ENCODE measurements around the gene NSL1. TPM values are rescaled to one million over a fixed set of nuclear protein-coding genes. Genes with fewer than 3 reads are reported as not detected.

Gene NSL1
- total RNA-seq, 2 donors from 2014 or later, result 17.1 to 33.9 TPM

DNA sequence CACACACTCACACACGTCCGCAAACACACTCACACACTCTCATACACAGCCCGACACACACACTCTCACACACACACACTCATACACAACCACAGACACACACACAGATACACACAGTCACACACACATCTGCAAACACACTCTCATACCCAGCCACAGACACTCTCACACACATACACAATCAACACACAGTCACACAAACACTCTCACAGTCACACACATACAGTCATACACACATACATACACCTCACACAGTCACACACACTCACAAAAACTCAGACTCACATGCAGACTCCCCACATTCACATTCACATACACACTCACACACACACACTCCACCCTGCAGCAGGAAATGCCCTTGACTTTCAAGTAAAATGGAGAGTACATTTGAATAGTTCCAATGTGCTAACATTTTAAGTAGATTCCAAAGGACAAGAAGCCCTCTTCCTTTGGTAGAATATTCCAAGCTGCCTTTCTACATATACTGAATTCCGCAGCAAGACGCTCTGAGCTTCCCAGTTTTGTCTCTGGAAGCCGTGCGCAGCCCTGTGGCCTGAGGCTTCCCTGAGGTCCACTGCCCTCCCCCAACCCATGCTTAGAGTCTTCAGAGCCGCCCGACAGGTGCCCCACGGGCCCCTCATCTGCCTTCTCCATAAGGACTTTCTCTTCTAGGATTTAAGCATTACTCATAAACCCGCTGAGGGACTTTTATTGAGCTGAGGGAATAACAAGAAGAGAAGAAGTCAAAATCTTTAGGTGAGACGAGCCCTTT lies 101.6 kb downstream of the NSL1 start:
- TF ChIP-seq, protein P1, sequence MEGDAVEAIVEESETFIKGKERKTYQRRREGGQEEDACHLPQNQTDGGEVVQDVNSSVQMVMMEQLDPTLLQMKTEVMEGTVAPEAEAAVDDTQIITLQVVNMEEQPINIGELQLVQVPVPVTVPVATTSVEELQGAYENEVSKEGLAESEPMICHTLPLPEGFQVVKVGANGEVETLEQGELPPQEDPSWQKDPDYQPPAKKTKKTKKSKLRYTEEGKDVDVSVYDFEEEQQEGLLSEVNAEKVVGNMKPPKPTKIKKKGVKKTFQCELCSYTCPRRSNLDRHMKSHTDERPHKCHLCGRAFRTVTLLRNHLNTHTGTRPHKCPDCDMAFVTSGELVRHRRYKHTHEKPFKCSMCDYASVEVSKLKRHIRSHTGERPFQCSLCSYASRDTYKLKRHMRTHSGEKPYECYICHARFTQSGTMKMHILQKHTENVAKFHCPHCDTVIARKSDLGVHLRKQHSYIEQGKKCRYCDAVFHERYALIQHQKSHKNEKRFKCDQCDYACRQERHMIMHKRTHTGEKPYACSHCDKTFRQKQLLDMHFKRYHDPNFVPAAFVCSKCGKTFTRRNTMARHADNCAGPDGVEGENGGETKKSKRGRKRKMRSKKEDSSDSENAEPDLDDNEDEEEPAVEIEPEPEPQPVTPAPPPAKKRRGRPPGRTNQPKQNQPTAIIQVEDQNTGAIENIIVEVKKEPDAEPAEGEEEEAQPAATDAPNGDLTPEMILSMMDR (IDR thresholded peaks at IDR 0.05), result no peak
- intact Hi-C loops (cut with DNase I), result no loop called here
- Histone ChIP-seq H3K27me3 (no peaks in the 10 kb centered on the region), H3K4me3 (no peak overlapping the region), H3K27ac (no peak overlapping the region), H3K9ac (ENCODE audit: low read depth in 2 of 2, low read length in 2 of 2) (no peak overlapping the region), H3K4me1 (no peaks in the 10 kb centered on the region), H3K9me3 (no peaks in the 10 kb centered on the region), H3K36me3 (no peaks in the 10 kb centered on the region)
- no peak for DNase-seq

DNA sequence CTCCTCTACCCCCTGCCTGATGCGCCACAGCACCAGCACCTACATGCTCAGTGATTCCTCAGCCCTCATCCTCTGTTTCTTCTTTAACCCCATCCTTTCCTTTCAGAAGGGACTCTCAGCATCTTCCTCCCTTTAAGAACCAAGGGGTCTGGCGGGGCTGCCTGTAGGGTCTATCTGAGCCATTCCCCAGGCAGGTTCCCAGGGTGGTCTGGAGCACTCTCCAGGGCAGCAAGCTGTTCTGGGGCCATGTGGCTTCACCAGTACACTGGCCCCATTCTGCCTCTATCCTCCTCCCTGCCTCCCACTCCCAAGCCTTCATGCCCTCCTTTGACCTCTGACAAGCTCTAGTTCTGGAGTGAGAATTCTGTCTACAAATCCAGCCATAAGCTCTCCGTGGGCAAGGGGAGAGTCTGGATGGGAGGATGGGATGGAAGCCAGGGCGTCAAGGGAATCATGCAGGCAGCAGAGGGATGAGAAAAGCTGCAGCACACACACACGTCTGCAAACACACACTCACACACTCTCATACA lies 102.3 kb downstream of the NSL1 start:
- no peaks in the 10 kb centered on the region for H3K9me3 ChIP-seq
- H3K36me3 ChIP-seq, result no peaks in the 10 kb centered on the region
- DNase-seq, result no peak
- no peaks in the 10 kb centered on the region for H3K27me3 ChIP-seq
- no peak overlapping the region for H3K9ac ChIP-seq (ENCODE audit: low read depth in 2 of 2, low read length in 2 of 2)
- H3K27ac ChIP-seq, result no peak overlapping the region
- no peak overlapping the region for H3K4me3 ChIP-seq
- no peaks in the 10 kb centered on the region for H3K4me1 ChIP-seq
- intact Hi-C loops (cut with DNase I), result no loop called here
- TF ChIP-seq, protein P1 (IDR thresholded peaks at IDR 0.05), result no peak

DNA sequence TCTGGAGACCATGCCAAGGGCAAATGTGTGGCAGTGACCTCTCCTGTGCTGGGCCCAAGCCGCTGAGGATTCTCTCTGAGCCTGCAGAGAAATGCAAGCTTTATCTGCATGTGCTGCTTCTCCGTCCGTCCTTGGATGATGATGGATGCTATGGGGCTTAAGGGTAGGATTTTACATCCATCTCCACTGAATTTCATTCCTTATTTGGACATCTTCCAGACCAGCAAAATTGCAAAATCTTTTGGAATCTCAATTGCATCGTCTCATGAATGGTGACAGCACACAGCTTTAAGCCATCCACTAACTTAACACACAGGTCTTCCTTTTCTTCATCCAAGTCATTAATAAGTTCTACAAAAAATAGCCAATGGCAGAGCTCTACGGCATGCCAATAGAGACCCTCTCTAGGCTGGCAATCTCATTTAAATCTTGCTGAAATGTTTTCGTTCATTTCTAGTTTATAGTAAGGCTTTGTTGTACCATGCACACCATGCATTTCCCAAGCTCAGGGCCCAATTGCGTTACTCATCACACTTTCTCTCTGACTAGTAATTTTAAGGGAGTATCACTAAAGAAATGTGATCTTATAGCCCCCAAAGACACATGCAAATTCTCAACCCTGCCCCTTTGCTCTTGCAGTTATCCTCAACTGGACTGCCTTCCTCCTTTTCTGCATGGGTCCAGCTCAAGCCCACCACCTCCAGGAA lies 103.1 kb downstream of the NSL1 start:
- intact Hi-C loops (cut with DNase I), result no loop called here
- H3K27me3 ChIP-seq, result no peaks in the 10 kb centered on the region
- no peaks in the 10 kb centered on the region for H3K4me1 ChIP-seq
- no peak for DNase-seq
- H3K36me3 ChIP-seq, result no peaks in the 10 kb centered on the region
- no peak overlapping the region for H3K4me3 ChIP-seq
- TF ChIP-seq, protein P1 (IDR thresholded peaks at IDR 0.05), result no peak
- H3K27ac ChIP-seq, result no peak overlapping the region
- H3K9me3 ChIP-seq, result no peaks in the 10 kb centered on the region
- no peak overlapping the region for H3K9ac ChIP-seq (ENCODE audit: low read depth in 2 of 2, low read length in 2 of 2)

DNA sequence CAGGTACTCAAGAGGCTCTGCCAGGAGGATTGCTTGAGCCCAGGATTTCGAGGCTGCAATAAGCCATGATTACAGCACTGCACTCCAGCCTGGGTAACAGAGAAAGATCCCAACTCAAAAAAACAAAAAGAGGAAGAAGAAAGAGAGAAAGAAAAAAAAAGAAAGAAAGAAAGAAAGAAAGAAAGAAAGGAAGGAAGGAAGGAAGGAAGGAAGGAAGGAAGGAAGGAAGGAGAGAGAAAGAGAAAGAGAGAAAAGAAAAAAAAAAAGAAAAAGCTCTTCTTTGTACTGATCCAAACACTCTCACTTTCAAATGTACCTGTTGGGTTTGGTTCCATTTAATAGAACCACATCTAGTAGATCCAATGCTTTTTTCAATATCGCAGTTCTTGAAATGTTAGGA lies 103.8 kb downstream of the NSL1 start:
- intact Hi-C loops (cut with DNase I), result no loop called here
- TF ChIP-seq, protein P1 (IDR thresholded peaks at IDR 0.05), result no peak
- no peak overlapping the region for H3K27ac ChIP-seq
- no peak for DNase-seq
- H3K4me1 ChIP-seq, result no peaks in the 10 kb centered on the region
- H3K9me3 ChIP-seq, result no peaks in the 10 kb centered on the region
- no peaks in the 10 kb centered on the region for H3K36me3 ChIP-seq
- H3K27me3 ChIP-seq, result no peaks in the 10 kb centered on the region
- H3K4me3 ChIP-seq, result no peak overlapping the region
- no peak overlapping the region for H3K9ac ChIP-seq (ENCODE audit: low read depth in 2 of 2, low read length in 2 of 2)

DNA sequence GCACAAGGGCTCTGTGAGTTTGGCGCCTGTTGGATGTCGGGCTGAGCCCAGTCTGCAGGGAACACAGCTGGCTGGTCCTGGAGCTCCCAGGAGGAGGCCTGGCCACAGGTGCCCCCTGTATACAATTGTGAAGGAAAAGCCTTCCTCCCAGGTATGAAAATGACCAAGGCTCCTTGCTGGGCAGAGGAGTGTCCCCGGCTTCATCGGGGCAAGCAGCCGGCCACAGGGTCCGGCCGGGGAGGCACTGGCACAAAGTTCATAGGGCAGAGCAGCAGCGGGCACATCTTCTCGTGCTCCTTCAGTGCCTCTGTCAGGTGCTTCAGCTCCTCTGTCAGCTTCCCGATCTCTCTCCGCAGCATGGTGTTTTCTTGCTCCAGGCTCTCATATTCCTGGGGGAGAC lies 105.0 kb downstream of the NSL1 start:
- H3K9ac ChIP-seq (ENCODE audit: low read depth in 2 of 2, low read length in 2 of 2), result no peak overlapping the region
- no peak overlapping the region for H3K4me3 ChIP-seq
- no peaks in the 10 kb centered on the region for H3K36me3 ChIP-seq
- no peak for DNase-seq
- H3K4me1 ChIP-seq, result no peaks in the 10 kb centered on the region
- no peaks in the 10 kb centered on the region for H3K27me3 ChIP-seq
- TF ChIP-seq, protein P1 (IDR thresholded peaks at IDR 0.05), result no peak
- H3K27ac ChIP-seq, result no peak overlapping the region
- intact Hi-C loops (cut with DNase I), result no loop called here
- no peaks in the 10 kb centered on the region for H3K9me3 ChIP-seq
